ENCODE results near the gene DMRT1.

The DMRT1 gene

DNA sequence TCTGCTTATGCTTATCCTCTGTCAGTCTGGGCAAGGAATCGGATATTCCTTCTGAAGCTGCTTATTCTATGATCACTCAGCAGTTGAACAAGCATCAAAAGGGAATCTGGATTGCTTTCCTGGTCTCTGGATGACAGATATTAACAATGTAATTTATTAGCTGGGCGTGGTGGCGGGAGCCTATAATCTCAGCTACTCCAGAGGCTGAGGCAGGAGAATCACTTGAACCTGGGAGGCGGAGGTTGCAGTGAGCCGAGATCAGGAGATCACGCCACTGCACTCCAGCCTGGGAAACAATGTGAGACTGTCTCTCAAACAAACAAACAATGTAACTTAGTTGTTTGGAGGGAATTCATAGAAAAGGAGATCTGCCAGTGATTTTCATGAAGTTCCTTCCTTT lies 45.4 kb downstream of the DMRT1 start:
- TF ChIP-seq GATA3 (IDR thresholded peaks at IDR 0.05; ENCODE audit: low read depth, low read length) (no peak), GATA2 (IDR thresholded peaks at IDR 0.05; ENCODE audit: low read depth, low read length) (no peak)

DNA sequence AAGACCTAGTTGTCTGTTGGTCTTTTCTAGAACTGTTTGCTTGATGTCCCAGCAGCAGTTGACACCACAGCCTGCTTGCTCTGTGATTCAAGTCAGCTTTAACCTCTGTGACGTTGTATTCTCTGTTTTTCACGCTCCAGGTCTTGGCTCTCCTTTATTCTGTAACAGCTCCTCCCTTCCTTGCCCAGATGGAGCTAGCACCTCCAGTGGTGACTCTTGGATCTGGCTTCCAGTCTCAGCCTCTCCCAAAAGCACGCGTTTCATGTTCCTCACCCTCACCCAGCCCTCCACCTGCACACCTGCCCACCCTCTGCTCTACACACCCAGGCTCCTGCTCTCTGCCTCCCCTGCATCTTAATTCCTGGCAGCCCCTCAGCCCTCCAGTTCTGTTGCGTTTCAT lies 50.6 kb downstream of the DMRT1 start:
- no peak for TF ChIP-seq GATA3 (IDR thresholded peaks at IDR 0.05; ENCODE audit: low read depth, low read length)
- TF ChIP-seq GATA2 (IDR thresholded peaks at IDR 0.05; ENCODE audit: low read depth, low read length), result no peak

DNA sequence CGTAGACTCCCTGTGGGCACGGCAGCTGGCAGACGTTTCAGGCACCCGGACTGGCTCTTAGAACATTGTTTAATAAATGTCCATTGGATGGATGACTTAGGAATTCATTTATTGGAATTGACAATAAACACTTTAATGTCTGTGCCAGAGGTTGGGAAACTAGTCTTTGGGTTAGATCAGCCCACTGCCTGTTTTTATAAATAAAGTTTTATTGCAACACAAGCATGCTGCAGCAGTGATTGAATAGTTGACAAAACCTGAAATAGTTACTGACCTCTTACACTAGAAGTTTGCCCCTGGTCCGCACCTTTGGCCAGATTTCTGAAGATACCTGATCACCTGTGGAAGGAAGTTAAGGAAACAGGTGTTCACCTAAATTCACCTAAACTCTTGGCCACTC lies 51.6 kb downstream of the DMRT1 start:
- TF ChIP-seq GATA2 (IDR thresholded peaks at IDR 0.05; ENCODE audit: low read depth, low read length) (no peak), GATA3 (IDR thresholded peaks at IDR 0.05; ENCODE audit: low read depth, low read length) (no peak)

GRCh38 chr9:893843-894420 lies 52.4 kb downstream of the DMRT1 start:
- TF ChIP-seq GATA3 (IDR thresholded peaks at IDR 0.05; ENCODE audit: low read depth, low read length) (no peak), GATA2 (IDR thresholded peaks at IDR 0.05; ENCODE audit: low read depth, low read length) (no peak)

GRCh38 chr9:899440-900184 lies 58.1 kb downstream of the DMRT1 start:
- TF ChIP-seq GATA3 (IDR thresholded peaks at IDR 0.05; ENCODE audit: low read depth, low read length) (no peak), GATA2 (IDR thresholded peaks at IDR 0.05; ENCODE audit: low read depth, low read length) (no peak)

DNA sequence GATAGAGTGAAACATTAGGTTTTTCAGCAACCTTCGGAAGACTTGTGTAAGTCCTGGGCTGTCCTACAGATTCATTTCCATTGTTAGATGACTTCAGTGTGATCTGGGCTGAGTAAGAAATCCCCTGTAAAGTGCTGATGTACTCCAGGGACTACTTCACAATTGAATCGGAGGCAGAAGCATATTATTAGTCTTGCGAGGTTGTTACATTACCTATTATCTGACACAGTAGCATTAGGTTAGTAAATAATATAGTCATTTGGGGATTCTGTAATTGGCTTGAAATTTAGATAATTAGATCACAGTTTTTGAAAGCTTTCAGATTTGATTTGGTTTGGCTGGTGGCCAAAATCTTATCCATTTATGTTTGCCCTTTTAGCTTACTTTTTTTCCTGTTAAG lies 62.4 kb downstream of the DMRT1 start:
- TF ChIP-seq GATA2 (IDR thresholded peaks at IDR 0.05; ENCODE audit: low read depth, low read length) (no peak), GATA3 (IDR thresholded peaks at IDR 0.05; ENCODE audit: low read depth, low read length) (no peak)

DNA sequence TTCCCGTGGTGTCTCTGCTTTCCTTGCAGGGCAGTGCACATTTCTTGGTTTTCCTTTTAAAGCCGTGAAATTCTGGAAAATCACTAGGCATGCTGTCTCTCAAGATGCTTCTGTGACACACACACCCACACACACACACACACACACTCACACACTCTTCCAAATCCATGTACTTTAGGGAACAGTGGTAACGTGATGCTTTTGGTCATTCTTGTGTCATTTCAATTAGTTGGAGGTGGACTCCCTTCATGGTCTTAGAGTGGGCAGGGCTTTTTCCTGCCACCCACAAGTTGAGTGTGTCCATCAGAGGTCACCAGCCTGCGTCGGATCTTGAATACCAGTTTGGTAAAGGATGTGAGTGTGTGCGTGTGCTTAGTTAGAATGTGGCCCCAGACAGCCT lies 64.4 kb downstream of the DMRT1 start:
- TF ChIP-seq GATA2 (IDR thresholded peaks at IDR 0.05; ENCODE audit: low read depth, low read length), result no peak
- no peak for TF ChIP-seq GATA3 (IDR thresholded peaks at IDR 0.05; ENCODE audit: low read depth, low read length)

GRCh38 chr9:908536-909205 lies 67.2 kb downstream of the DMRT1 start:
- TF ChIP-seq GATA2 (IDR thresholded peaks at IDR 0.05; ENCODE audit: low read depth, low read length), result no peak
- TF ChIP-seq GATA3 (IDR thresholded peaks at IDR 0.05; ENCODE audit: low read depth, low read length), result no peak

DNA sequence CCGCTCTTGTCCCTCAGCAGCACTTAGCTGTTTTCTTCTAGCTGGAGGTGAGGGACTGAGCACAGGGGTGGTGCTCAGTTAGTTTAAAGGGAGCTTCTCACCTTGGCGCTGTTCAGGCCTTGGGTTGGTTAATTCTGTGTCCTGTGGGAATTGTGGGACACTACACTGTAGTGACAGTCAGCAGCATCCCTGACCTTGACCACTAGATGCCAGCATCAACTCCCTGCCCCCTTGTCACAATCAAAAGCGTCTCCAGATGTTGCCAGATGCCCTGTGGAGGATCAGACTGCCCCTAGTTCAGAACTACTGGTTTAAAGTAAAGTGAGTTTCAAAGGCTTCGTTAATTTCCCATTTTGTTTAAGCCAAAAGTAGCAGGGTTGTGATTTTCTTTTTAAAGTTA lies 69.5 kb downstream of the DMRT1 start:
- no peak for TF ChIP-seq GATA3 (IDR thresholded peaks at IDR 0.05; ENCODE audit: low read depth, low read length)
- TF ChIP-seq GATA2 (IDR thresholded peaks at IDR 0.05; ENCODE audit: low read depth, low read length), result no peak

DNA sequence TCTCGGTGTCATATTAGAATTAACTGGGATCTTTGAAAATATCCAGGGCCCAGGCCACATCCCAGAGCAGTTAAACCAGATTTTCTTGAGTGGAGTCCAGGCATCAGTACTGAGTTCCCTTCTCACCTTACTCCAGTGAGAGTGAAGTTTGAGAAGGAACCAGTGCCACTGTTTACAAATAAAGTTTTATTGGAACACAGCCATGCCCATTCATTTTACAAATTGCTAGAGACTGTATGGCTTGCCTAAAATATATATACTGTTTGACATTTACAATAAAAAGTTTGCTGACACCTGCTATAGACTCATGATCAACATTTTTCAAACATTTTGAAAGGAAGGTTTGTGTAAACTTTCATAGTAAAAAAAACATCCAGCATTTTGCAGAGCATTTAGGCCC lies 71.3 kb downstream of the DMRT1 start:
- TF ChIP-seq GATA3 (IDR thresholded peaks at IDR 0.05; ENCODE audit: low read depth, low read length) (no peak), GATA2 (IDR thresholded peaks at IDR 0.05; ENCODE audit: low read depth, low read length) (no peak)

GRCh38 chr9:917730-918129 lies 76.2 kb downstream of the DMRT1 start:
- no peak for TF ChIP-seq GATA2 (IDR thresholded peaks at IDR 0.05; ENCODE audit: low read depth, low read length)
- TF ChIP-seq GATA3 (IDR thresholded peaks at IDR 0.05; ENCODE audit: low read depth, low read length), result no peak

- no peak for TF ChIP-seq GATA2 (IDR thresholded peaks at IDR 0.05; ENCODE audit: low read depth, low read length)
- TF ChIP-seq GATA3 (IDR thresholded peaks at IDR 0.05; ENCODE audit: low read depth, low read length), result no peak
Observed at GRCh38 chr9:920927-921326, 79.4 kb downstream of the DMRT1 start.

DNA sequence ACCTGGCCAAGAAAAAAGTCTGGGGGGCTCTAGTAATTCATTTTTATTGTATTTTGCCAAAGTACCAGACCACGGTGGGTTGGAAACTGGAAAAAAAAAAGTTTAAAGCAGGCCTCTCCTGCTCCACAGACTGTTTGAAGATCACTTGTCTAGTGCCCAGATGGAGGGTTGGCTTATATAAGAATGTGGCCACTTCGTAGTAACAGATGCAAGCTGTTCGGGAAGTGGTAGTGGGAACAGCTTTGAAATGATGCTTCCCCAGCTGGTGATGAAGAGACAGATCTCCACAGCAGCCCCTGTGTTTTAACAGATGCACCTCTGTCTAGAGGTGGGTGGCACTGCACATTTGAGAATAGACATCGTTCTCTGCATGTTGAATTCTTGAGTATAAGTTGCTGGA lies 80.7 kb downstream of the DMRT1 start:
- TF ChIP-seq GATA3 (IDR thresholded peaks at IDR 0.05; ENCODE audit: low read depth, low read length) (no peak), GATA2 (IDR thresholded peaks at IDR 0.05; ENCODE audit: low read depth, low read length) (no peak)

DNA sequence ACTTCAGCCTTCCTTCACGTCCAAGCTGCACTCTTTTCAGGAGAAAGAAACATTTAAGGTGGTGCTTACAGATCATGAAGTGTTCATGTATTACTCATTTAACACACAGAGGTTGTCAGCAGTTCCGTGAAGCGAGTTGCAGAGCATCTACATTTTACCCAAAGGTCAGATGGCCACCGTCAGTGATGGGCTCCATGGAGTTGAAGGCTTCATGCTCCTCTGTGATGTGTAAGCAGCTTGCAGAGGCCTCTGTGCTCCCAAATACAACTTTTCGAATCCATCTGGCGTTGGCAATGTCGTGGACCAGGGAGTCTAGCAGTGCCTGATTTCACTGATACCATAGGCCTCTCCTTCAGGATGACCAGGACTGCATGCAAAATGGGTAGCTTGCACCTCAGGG lies 81.2 kb downstream of the DMRT1 start:
- TF ChIP-seq GATA2 (IDR thresholded peaks at IDR 0.05; ENCODE audit: low read depth, low read length), result no peak
- TF ChIP-seq GATA3 (IDR thresholded peaks at IDR 0.05; ENCODE audit: low read depth, low read length), result no peak

DNA sequence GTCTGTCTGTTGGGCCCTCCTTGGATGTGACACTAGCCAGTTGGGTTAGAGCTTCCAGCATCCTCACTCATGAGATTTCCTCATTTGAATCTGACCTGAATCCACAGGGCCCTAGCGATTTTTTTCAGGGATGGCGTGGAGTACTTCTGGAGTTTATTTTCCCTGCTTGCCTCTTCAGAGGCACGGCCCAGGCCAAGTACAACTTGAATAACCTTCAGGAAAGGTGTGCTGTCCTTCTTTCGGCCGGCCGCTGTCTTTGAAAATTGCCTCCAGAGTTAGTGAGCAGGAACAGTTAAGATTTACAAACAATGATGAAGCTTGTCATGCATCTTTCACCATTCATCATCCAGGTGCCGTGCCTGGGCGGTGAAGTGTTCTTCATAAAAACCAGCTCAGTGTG lies 85.5 kb downstream of the DMRT1 start:
- TF ChIP-seq GATA2 (IDR thresholded peaks at IDR 0.05; ENCODE audit: low read depth, low read length), result no peak
- TF ChIP-seq GATA3 (IDR thresholded peaks at IDR 0.05; ENCODE audit: low read depth, low read length), result no peak

Data from SH-SY5Y (cell line).